Measurements from ENCODE around the gene SLC9C2.
A peak's percentile ranks its signal among the peaks of the same experiment; 100 is the strongest.
"Not testable (repeated sequence)": the region's sequence is repeated elsewhere in the genome, so short reads cannot be mapped to it uniquely, and the experiment has no call there.

The SLC9C2 gene

DNA sequence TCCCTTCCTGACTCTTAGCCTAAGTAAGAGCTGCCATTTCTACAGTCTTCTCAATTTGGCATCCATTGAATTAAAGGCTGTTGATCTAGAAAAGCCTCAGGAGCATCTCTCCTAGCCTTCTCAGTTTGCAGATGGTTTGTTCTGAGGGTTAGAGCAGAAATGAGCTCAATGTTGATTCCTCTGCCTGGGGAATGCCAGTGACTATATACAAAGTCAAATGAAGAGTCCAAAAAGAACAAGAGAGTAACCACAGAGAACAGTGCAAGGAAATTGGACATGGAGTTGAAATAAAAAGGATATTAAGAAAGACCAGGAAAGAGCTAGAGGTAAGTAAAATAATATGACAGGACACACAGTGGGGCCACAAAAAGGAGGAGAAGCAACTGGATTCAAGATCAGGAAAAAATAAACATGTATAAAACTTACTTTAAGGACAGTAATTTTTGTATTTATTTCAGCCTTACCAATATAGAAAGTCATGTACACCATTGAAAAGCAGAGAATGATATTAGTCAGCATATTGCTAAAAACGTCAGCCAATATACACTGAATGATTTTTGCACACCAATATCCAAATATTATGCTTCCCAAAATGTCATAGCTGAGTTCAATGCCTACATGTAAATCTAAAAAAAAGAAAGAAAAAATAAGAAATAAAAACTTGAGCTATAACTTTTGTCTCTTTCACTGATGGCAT, 21.3 kb downstream of the SLC9C2 start:
- DNase-seq (ENCODE audit: low spot score): no peak

DNA sequence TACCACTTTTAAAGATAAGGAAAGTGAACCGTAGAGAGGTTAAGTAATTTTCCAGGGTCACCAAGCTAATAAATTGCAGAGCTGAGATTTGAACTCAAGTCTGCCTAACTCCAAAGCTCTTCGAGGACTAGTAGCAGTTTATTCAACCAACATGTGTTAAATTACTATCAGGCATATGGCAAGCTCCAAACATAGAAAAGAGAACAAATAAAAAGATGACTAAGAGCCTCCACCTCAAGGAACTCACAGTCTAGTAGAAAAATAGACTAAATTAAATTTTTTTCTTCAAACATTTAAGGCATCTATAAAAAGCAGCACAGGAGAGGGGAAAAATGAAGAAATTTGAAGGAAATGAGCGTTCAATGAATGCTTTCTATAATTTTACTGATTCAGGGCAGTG, 22.2 kb downstream of the SLC9C2 start:
- DNase-seq (ENCODE audit: low spot score): no peak

DNA sequence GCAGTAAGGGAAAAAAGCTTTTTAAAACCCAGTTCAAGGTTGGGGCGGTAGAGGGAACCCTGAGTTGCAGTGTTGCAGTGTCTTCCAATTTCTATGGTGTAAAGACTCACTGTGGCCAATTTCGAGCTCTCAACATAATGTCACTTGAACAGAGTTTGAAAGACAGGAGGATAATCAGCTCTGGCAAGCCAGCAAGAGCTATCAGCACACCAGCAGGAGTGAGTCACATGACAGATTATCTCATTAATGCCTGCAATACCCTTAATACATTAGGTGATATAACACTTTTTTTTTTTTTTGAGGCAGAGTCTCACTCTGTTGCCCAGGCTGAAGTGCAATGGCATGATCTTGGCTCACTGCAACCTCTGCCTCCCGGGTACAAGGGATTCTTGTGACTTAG, 22.8 kb downstream of the SLC9C2 start:
- DNase-seq (ENCODE audit: low spot score): no peak

GRCh38 chr1:173573596-173573995, 29.3 kb downstream of the SLC9C2 start:
- no peak for DNase-seq (ENCODE audit: low spot score)

- DNase-seq (ENCODE audit: low spot score): no peak
These were observed 30.5 kb downstream of the SLC9C2 start for GRCh38 chr1:173572201-173572873.

DNA sequence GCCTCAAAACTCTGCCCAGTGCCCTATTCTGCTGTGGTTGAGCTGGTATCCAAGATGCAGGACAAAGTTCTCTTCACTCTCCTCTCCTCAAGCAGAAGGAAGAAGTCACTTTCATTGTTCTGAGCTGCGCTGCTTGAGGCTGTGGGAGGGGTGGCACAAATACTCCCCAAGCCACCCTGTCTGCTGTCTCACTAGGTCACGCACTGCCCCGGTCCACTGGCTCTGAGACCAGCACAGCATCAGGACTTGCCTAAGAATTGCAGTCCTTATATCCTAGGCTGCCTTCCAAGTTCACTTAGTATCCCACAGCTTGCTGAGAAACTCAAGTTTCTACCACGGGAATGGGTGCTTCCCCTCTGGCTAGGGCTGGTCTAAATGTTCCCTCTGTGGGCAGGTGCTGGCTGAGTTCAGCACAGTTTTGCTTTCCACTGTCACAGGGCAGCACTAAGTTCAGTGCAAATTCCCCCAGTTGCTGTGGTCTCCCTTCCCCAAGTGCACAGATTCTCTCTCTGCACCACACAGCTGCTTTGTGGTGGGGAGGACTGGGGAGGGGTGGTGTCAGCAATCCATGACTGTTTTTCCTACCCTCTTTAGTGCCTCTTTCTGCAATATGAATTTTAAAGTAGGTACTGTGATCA, 32.4 kb downstream of the SLC9C2 start:
- DNase-seq (ENCODE audit: low spot score): no peak

GRCh38 chr1:173568483-173568882, 34.4 kb downstream of the SLC9C2 start:
- no peak for DNase-seq (ENCODE audit: low spot score)

DNA sequence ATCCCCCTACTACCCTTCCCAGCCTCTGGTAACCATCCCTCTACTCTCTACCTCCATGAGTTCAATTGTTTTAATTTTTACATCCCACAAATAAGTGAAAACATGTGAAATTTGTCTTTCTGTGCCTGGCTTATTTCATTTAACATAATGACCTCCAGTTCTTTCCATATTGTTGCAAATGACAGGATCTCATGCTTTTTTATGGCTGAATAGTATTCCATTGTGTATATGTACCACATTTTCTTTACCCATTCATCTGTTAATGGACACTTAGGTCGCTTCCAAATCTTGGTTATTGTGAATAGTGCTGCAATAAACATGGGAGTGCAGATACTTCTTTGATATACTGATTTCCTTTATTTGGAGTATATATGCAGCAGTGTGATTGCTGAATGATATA, 39.0 kb downstream of the SLC9C2 start:
- DNase-seq (ENCODE audit: low spot score): not testable (repeated sequence)

DNA sequence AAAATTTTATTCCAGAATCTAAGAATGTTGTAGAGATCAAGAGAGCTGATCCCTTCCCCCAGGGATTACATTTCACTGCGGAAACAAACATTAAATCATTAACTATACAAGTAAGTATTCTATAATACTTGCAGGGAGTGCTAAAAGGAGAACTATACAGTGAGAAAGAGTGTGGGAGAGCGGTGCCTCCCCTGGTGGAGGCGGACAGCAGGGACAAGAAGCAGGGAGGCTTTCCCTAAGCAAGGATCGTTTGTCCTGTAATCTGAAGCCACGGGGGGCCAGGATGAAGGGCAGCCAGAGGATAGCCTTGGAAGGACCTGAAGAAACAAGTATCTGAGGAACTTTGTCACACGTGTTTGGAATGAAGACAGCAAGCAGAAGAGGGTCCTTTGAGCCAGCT, 40.1 kb downstream of the SLC9C2 start:
- no peak for DNase-seq (ENCODE audit: low spot score)

- no peak for DNase-seq (ENCODE audit: low spot score)
These were observed 41.6 kb downstream of the SLC9C2 start for GRCh38 chr1:173561263-173561662.

DNA sequence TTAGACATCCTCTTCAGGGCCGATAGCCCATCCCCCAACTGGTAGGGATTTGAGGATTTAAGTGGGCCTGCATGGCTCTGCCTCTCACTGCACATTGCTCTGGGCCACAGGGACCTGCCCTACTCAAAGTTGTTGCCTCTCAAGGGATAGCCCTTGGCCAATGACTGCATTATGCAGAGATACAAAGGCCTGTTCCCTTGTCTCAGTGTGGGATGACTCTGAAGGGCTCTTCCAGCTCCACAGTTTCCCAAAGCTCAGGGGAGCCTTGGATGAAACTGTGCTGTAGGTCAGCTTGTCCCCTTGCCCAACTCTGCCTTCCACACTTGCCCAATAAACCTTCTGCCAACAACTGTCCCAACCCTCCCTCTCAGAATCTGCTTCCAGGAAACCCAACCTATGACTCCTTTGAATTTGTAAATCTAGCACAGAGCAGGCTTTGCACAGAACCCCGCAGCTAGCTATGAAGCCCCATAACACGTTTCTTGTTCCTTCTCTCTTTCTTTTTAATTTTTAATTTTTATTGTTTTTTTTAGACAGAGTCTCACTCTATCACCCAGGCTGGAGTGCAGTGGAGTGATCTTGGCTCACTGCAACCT, 42.5 kb downstream of the SLC9C2 start:
- no peak for DNase-seq (ENCODE audit: low spot score)

- no peak for DNase-seq (ENCODE audit: low spot score)
These were observed 47.1 kb downstream of the SLC9C2 start for GRCh38 chr1:173555651-173556305.

GRCh38 chr1:173554541-173555250, 48.2 kb downstream of the SLC9C2 start:
- DNase-seq (ENCODE audit: low spot score): peak; percentile 92

DNA sequence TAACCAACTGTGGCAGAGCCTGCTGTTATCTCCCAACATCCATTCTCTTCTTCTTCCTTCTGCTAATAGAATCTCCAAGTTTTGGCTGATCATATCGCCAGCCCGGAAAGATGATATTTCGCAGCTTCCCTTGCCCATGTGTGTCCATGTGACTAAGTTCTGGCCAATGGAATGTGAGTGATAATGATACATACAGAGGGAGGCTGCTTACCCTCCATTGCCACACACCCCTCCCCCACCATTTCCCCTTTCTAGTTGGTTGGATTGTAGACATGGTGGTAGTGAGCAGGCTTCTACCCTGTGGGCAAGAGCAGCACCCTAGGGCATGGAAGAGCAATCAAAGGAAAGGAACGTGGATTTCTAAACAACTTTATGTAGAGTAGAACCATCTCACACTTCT, 48.8 kb downstream of the SLC9C2 start:
- no peak for DNase-seq (ENCODE audit: low spot score)

- no peak for DNase-seq (ENCODE audit: low spot score)
These were observed 49.6 kb downstream of the SLC9C2 start for GRCh38 chr1:173553312-173553711.

DNA sequence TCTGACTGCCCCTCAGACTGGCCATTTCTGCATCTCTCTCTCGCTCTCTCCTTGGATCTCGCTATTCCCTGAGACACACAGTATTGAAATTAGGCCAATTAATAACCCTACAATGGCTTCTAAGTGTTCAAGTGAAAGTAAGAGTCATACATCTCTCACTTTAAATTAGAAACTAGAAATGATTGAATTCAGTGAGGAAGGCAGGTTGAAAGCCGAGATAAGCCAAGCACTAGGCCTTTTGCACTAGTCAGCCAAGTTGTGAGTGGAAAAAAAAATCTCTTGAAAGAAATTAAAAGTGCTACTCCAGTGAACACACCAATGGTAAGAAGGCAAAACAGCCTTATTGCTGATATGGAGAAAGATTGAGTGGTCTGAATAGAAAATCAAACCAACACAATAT, 51.2 kb downstream of the SLC9C2 start:
- no peak for DNase-seq (ENCODE audit: low spot score)

DNA sequence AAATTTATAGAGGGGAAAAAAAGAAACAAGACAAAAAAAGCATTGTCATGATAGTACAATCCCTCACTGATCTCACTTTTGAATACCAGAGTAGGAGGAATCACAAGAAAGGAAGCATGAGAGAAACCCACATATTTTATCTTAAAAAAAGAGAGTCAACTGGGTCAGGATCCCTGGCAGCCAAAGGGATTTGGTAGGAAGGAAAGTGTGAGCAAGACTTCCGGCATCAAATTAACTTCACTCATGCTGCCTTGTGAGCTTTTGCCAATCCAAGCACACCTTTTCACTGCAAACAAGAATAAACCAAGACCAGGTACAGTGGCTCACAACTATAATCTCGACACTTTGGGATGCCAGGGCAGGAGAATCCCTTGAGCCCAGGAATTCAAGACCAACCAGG, 53.1 kb downstream of the SLC9C2 start:
- DNase-seq (ENCODE audit: low spot score): no peak

- no peak for DNase-seq (ENCODE audit: low spot score)
These were observed 57.2 kb downstream of the SLC9C2 start for GRCh38 chr1:173545688-173546087.

GRCh38 chr1:173536223-173536622, 66.6 kb downstream of the SLC9C2 start:
- no peak for DNase-seq (ENCODE audit: low spot score)

DNA sequence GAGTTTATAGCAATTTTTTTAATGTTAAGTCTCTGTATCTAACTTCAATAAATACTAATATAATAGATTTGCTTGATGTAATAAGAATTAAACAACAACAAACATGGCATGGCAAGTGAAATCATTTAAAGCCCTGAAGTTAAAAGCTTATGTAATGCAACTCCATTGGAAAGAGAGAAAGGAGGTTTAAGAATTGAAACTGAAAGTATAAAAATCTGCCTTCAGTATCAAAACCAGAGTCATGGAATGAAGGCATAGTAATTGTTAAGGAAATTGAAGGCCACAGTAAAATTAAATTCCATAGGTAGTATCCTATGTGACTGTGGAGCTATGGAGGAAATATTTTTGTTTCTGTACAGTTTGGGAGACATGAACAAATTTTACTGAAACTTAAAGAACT, 70.6 kb downstream of the SLC9C2 start:
- DNase-seq (ENCODE audit: low spot score): no peak

- no peak for DNase-seq (ENCODE audit: low spot score)
These were observed 71.8 kb downstream of the SLC9C2 start for GRCh38 chr1:173530795-173531693.
